ENCODE results near the gene SFSWAP.

The SFSWAP gene

GRCh38 chr12:131749618-131750315 is 38.9 kb downstream of the SFSWAP start:
- no peaks in the 10 kb centered on the region for H3K4me1 ChIP-seq (ENCODE audit: control insufficient read depth, insufficient read depth, low read length)
- no peak overlapping the region for H3K27ac ChIP-seq (ENCODE audit: low read length)
- peaks cover 16% of the 10 kb centered on the region for H3K36me3 ChIP-seq (ENCODE audit: control insufficient read depth, insufficient read depth, low read length)
- H3K4me3 ChIP-seq (ENCODE audit: low read length): no peak overlapping the region
- no peaks in the 10 kb centered on the region for H3K27me3 ChIP-seq (ENCODE audit: control insufficient read depth, insufficient read depth, low read length)
- DNase-seq (ENCODE audit: low read depth, low spot score): no peak
- no peaks in the 10 kb centered on the region for H3K9me3 ChIP-seq (ENCODE audit: control insufficient read depth, insufficient read depth, low read length)
- WGBS (ENCODE audit: insufficient coverage, insufficient read length): no CpG with 5 or more reads among the region's 19 CpGs

- DNase-seq (ENCODE audit: low read depth, low spot score): no peak
- Histone ChIP-seq H3K27ac (ENCODE audit: low read length) (no peak overlapping the region), H3K4me3 (ENCODE audit: low read length) (no peak overlapping the region), H3K4me1 (ENCODE audit: control insufficient read depth, insufficient read depth, low read length) (0 out of 2 replicates have a peak, but pooled peaks cover 1% of the 10 kb centered on the region), H3K27me3 (ENCODE audit: control insufficient read depth, insufficient read depth, low read length) (no peaks in the 10 kb centered on the region), H3K36me3 (ENCODE audit: control insufficient read depth, insufficient read depth, low read length) (peaks cover 22% of the 10 kb centered on the region), H3K9me3 (ENCODE audit: control insufficient read depth, insufficient read depth, low read length) (no peaks in the 10 kb centered on the region)
- WGBS (ENCODE audit: insufficient coverage, insufficient read length): no CpG with 5 or more reads among the region's 7 CpGs
Measured at GRCh38 chr12:131751335-131751734, 40.4 kb downstream of the SFSWAP start.

- Histone ChIP-seq H3K27me3 (ENCODE audit: control insufficient read depth, insufficient read depth, low read length) (no peaks in the 10 kb centered on the region), H3K27ac (ENCODE audit: low read length) (no peak overlapping the region), H3K4me1 (ENCODE audit: control insufficient read depth, insufficient read depth, low read length) (0 out of 2 replicates have a peak, but pooled peaks cover 1% of the 10 kb centered on the region), H3K36me3 (ENCODE audit: control insufficient read depth, insufficient read depth, low read length) (peaks cover 30% of the 10 kb centered on the region), H3K4me3 (ENCODE audit: low read length) (no peak overlapping the region), H3K9me3 (ENCODE audit: control insufficient read depth, insufficient read depth, low read length) (no peaks in the 10 kb centered on the region)
- no peak for DNase-seq (ENCODE audit: low read depth, low spot score)
- no CpG with 5 or more reads among the region's 11 CpGs for WGBS (ENCODE audit: insufficient coverage, insufficient read length)
Measured at GRCh38 chr12:131752451-131752850, 41.6 kb downstream of the SFSWAP start.

GRCh38 chr12:131753005-131753404 is 42.1 kb downstream of the SFSWAP start:
- no CpG with 5 or more reads among the region's 20 CpGs for WGBS (ENCODE audit: insufficient coverage, insufficient read length)
- peaks cover 33% of the 10 kb centered on the region for H3K36me3 ChIP-seq (ENCODE audit: control insufficient read depth, insufficient read depth, low read length)
- no peak for DNase-seq (ENCODE audit: low read depth, low spot score)
- H3K4me3 ChIP-seq (ENCODE audit: low read length): no peak overlapping the region
- no peaks in the 10 kb centered on the region for H3K9me3 ChIP-seq (ENCODE audit: control insufficient read depth, insufficient read depth, low read length)
- H3K27me3 ChIP-seq (ENCODE audit: control insufficient read depth, insufficient read depth, low read length): no peaks in the 10 kb centered on the region
- H3K27ac ChIP-seq (ENCODE audit: low read length): no peak overlapping the region
- H3K4me1 ChIP-seq (ENCODE audit: control insufficient read depth, insufficient read depth, low read length): 0 out of 2 replicates have a peak, but pooled peaks cover 1% of the 10 kb centered on the region

GRCh38 chr12:131753757-131754156 is 42.9 kb downstream of the SFSWAP start:
- peaks cover 37% of the 10 kb centered on the region for H3K36me3 ChIP-seq (ENCODE audit: control insufficient read depth, insufficient read depth, low read length)
- H3K4me1 ChIP-seq (ENCODE audit: control insufficient read depth, insufficient read depth, low read length): 0 out of 2 replicates have a peak, but pooled peaks cover 1% of the 10 kb centered on the region
- no peaks in the 10 kb centered on the region for H3K27me3 ChIP-seq (ENCODE audit: control insufficient read depth, insufficient read depth, low read length)
- H3K4me3 ChIP-seq (ENCODE audit: low read length): no peak overlapping the region
- WGBS (ENCODE audit: insufficient coverage, insufficient read length): no CpG with 5 or more reads among the region's 8 CpGs
- no peaks in the 10 kb centered on the region for H3K9me3 ChIP-seq (ENCODE audit: control insufficient read depth, insufficient read depth, low read length)
- no peak overlapping the region for H3K27ac ChIP-seq (ENCODE audit: low read length)
- no peak for DNase-seq (ENCODE audit: low read depth, low spot score)

GRCh38 chr12:131754184-131754583 is 43.3 kb downstream of the SFSWAP start:
- Histone ChIP-seq H3K27ac (ENCODE audit: low read length) (no peak overlapping the region), H3K4me1 (ENCODE audit: control insufficient read depth, insufficient read depth, low read length) (0 out of 2 replicates have a peak, but pooled peaks cover 1% of the 10 kb centered on the region), H3K4me3 (ENCODE audit: low read length) (no peak overlapping the region), H3K27me3 (ENCODE audit: control insufficient read depth, insufficient read depth, low read length) (no peaks in the 10 kb centered on the region), H3K9me3 (ENCODE audit: control insufficient read depth, insufficient read depth, low read length) (no peaks in the 10 kb centered on the region), H3K36me3 (ENCODE audit: control insufficient read depth, insufficient read depth, low read length) (peaks cover 35% of the 10 kb centered on the region)
- DNase-seq (ENCODE audit: low read depth, low spot score): no peak
- WGBS (ENCODE audit: insufficient coverage, insufficient read length): 100% methylated on average over 1 of the region's 17 CpGs

- Histone ChIP-seq H3K4me1 (ENCODE audit: control insufficient read depth, insufficient read depth, low read length) (0 out of 2 replicates have a peak, but pooled peaks cover 1% of the 10 kb centered on the region), H3K27ac (ENCODE audit: low read length) (no peak overlapping the region), H3K27me3 (ENCODE audit: control insufficient read depth, insufficient read depth, low read length) (no peaks in the 10 kb centered on the region), H3K4me3 (ENCODE audit: low read length) (no peak overlapping the region), H3K9me3 (ENCODE audit: control insufficient read depth, insufficient read depth, low read length) (no peaks in the 10 kb centered on the region), H3K36me3 (ENCODE audit: control insufficient read depth, insufficient read depth, low read length) (peaks cover 32% of the 10 kb centered on the region)
- no CpG with 5 or more reads among the region's 16 CpGs for WGBS (ENCODE audit: insufficient coverage, insufficient read length)
- DNase-seq (ENCODE audit: low read depth, low spot score): no peak
Measured at GRCh38 chr12:131755305-131756113, 44.6 kb downstream of the SFSWAP start.

- H3K4me3 ChIP-seq (ENCODE audit: low read length): no peak overlapping the region
- 0 out of 2 replicates have a peak, but pooled peaks cover 1% of the 10 kb centered on the region for H3K4me1 ChIP-seq (ENCODE audit: control insufficient read depth, insufficient read depth, low read length)
- no peak for DNase-seq (ENCODE audit: low read depth, low spot score)
- H3K27me3 ChIP-seq (ENCODE audit: control insufficient read depth, insufficient read depth, low read length): no peaks in the 10 kb centered on the region
- no CpG with 5 or more reads among the region's 18 CpGs for WGBS (ENCODE audit: insufficient coverage, insufficient read length)
- peaks cover 35% of the 10 kb centered on the region for H3K36me3 ChIP-seq (ENCODE audit: control insufficient read depth, insufficient read depth, low read length)
- H3K27ac ChIP-seq (ENCODE audit: low read length): no peak overlapping the region
- no peaks in the 10 kb centered on the region for H3K9me3 ChIP-seq (ENCODE audit: control insufficient read depth, insufficient read depth, low read length)
Measured at GRCh38 chr12:131756441-131756840, 45.6 kb downstream of the SFSWAP start.

- H3K27me3 ChIP-seq (ENCODE audit: control insufficient read depth, insufficient read depth, low read length): no peaks in the 10 kb centered on the region
- WGBS (ENCODE audit: insufficient coverage, insufficient read length): no CpG with 5 or more reads among the region's 17 CpGs
- H3K4me1 ChIP-seq (ENCODE audit: control insufficient read depth, insufficient read depth, low read length): 0 out of 2 replicates have a peak, but pooled peaks cover 1% of the 10 kb centered on the region
- no peak overlapping the region for H3K4me3 ChIP-seq (ENCODE audit: low read length)
- DNase-seq (ENCODE audit: low read depth, low spot score): no peak
- H3K27ac ChIP-seq (ENCODE audit: low read length): no peak overlapping the region
- peaks cover 35% of the 10 kb centered on the region for H3K36me3 ChIP-seq (ENCODE audit: control insufficient read depth, insufficient read depth, low read length)
- H3K9me3 ChIP-seq (ENCODE audit: control insufficient read depth, insufficient read depth, low read length): no peaks in the 10 kb centered on the region
Measured at GRCh38 chr12:131757111-131757510, 46.2 kb downstream of the SFSWAP start.

- Histone ChIP-seq H3K9me3 (ENCODE audit: control insufficient read depth, insufficient read depth, low read length) (no peaks in the 10 kb centered on the region), H3K4me3 (ENCODE audit: low read length) (no peak overlapping the region), H3K4me1 (ENCODE audit: control insufficient read depth, insufficient read depth, low read length) (0 out of 2 replicates have a peak, but pooled peaks cover 1% of the 10 kb centered on the region), H3K27me3 (ENCODE audit: control insufficient read depth, insufficient read depth, low read length) (no peaks in the 10 kb centered on the region), H3K27ac (ENCODE audit: low read length) (no peak overlapping the region), H3K36me3 (ENCODE audit: control insufficient read depth, insufficient read depth, low read length) (peaks cover 33% of the 10 kb centered on the region)
- no peak for DNase-seq (ENCODE audit: low read depth, low spot score)
- WGBS (ENCODE audit: insufficient coverage, insufficient read length): no CpG with 5 or more reads among the region's 11 CpGs
Measured at GRCh38 chr12:131758016-131758739, 47.3 kb downstream of the SFSWAP start.
